GM10847 (cell line): ENCODE results near the gene ATXN3.

Experiments
- POLR2A ChIP-seq: IDR thresholded peaks from 2 replicates; pipeline ENCODE4 v1.6.1; 2011; ENCODE audit not compliant: insufficient read length; ENCODE audit errors: extremely low read depth

ATXN3 gene

GRCh38 chr14:92105073-92105892 is 1.1 kb downstream of the ATXN3 start:
- no peak for TF ChIP-seq POLR2A

GRCh38 chr14:92103363-92103989 is 2.9 kb downstream of the ATXN3 start:
- TF ChIP-seq POLR2A: no peak

- no peak for TF ChIP-seq POLR2A
These were observed 6.6 kb downstream of the ATXN3 start for GRCh38 chr14:92099802-92100201.

GRCh38 chr14:92093320-92093719 is 13.1 kb downstream of the ATXN3 start:
- TF ChIP-seq POLR2A: no peak

- TF ChIP-seq POLR2A: no peak
These were observed 17.9 kb downstream of the ATXN3 start for GRCh38 chr14:92088494-92088893.

GRCh38 chr14:92074555-92074954 is 31.8 kb downstream of the ATXN3 start:
- TF ChIP-seq POLR2A: no peak

- no peak for TF ChIP-seq POLR2A
These were observed 48.1 kb downstream of the ATXN3 start for GRCh38 chr14:92058006-92058917.

GRCh38 chr14:92049781-92050180 is 56.6 kb downstream of the ATXN3 start:
- no peak for TF ChIP-seq POLR2A

GRCh38 chr14:92041203-92041602 is 65.2 kb downstream of the ATXN3 start:
- no peak for TF ChIP-seq POLR2A

GRCh38 chr14:92040431-92041051 is 65.8 kb downstream of the ATXN3 start:
- TF ChIP-seq POLR2A: no peak

- peak; percentile 96 for TF ChIP-seq POLR2A
These were observed 66.5 kb downstream of the ATXN3 start, which contains the start of gene TRIP11 for GRCh38 chr14:92039719-92040430. Gene TRIP11 (minus strand): TSS chr14:92040059. CDS start chr14:92039685, 374 bp downstream.

- TF ChIP-seq POLR2A: no peak
These were observed 67.2 kb downstream of the ATXN3 start for GRCh38 chr14:92039063-92039718.

GRCh38 chr14:92037989-92038388 is 68.4 kb downstream of the ATXN3 start:
- TF ChIP-seq POLR2A: no peak

- TF ChIP-seq POLR2A: no peak
These were observed 70.5 kb downstream of the ATXN3 start for GRCh38 chr14:92035890-92036289.
